Activated CD4-positive, alpha-beta T cell treated with anti-CD3 and anti-CD28 coated beads, Interleukin-2, amount 50 U/mL, for 24 hours (primary cell): ENCODE results near the gene TBK1.

ENCODE experiments used
- DNase-seq, 2 donors: peaks; one replicate each; pipeline ENCODE4 v3.0.0-alpha.2; 2020; ENCODE audit warnings: low read depth in 1 of 2, low spot score in 1 of 2

TBK1 gene

GRCh38 chr12:64450711-64451486 is 1.0 kb upstream of the TBK1 start:
- DNase-seq, result no peak

GRCh38 chr12:64452559-64453329 is 824 bp downstream of the TBK1 start:
- no peak for DNase-seq

GRCh38 chr12:64455506-64455905 is 3.6 kb downstream of the TBK1 start:
- no peak for DNase-seq

GRCh38 chr12:64456119-64456518 is 4.2 kb downstream of the TBK1 start:
- no peak for DNase-seq

- DNase-seq, result no peak
Observed at GRCh38 chr12:64457032-64457431, 5.1 kb downstream of the TBK1 start.

GRCh38 chr12:64457466-64457865 is 5.5 kb downstream of the TBK1 start:
- DNase-seq, result no peak

GRCh38 chr12:64457923-64458322 is 6.0 kb downstream of the TBK1 start:
- DNase-seq, result no peak

GRCh38 chr12:64459394-64459891 is 7.5 kb downstream of the TBK1 start:
- DNase-seq, result no peak

GRCh38 chr12:64461634-64462414 is 9.9 kb downstream of the TBK1 start:
- DNase-seq, result no peak

GRCh38 chr12:64466178-64466577 is 14.3 kb downstream of the TBK1 start:
- no peak for DNase-seq

GRCh38 chr12:64468966-64469365 is 17.0 kb downstream of the TBK1 start:
- DNase-seq, result no peak

GRCh38 chr12:64469455-64470142 is 17.7 kb downstream of the TBK1 start:
- no peak for DNase-seq

GRCh38 chr12:64470495-64470894 is 18.6 kb downstream of the TBK1 start:
- DNase-seq, result no peak

GRCh38 chr12:64473176-64473575 is 21.3 kb downstream of the TBK1 start:
- no peak for DNase-seq

- DNase-seq, result no peak
Observed at GRCh38 chr12:64475518-64475917, 23.6 kb downstream of the TBK1 start.

GRCh38 chr12:64476844-64477243 is 24.9 kb downstream of the TBK1 start:
- no peak for DNase-seq

GRCh38 chr12:64478661-64479060 is 26.7 kb downstream of the TBK1 start:
- no peak for DNase-seq

- no peak for DNase-seq
Observed at GRCh38 chr12:64480148-64480547, 28.2 kb downstream of the TBK1 start.

- DNase-seq, result no peak
Observed at GRCh38 chr12:64486657-64487056, 34.7 kb downstream of the TBK1 start.

GRCh38 chr12:64491718-64492117 is 39.8 kb downstream of the TBK1 start:
- no peak for DNase-seq

GRCh38 chr12:64493513-64493912 is 41.6 kb downstream of the TBK1 start:
- DNase-seq, result no peak
